Mesothelial cell of epicardium (in vitro differentiated cells): ENCODE data around the gene RALGAPA2. TPM values are rescaled to one million over a fixed set of nuclear protein-coding genes. Genes with fewer than 3 reads are reported as not detected.

Source experiments
- DNase-seq, 2 experiments: peaks; one replicate each; pipeline ENCODE4 v3.0.0; 2021; ENCODE audit warnings: low spot score in 2 of 2; ENCODE audit not compliant: unreplicated experiment in 2 of 2
- H3K27ac Mint-ChIP-seq: 2 replicates; pipeline ENCODE4 v1.8.0; 2021; ENCODE audit warnings: mixed read lengths
- H3K27me3 Mint-ChIP-seq: 2 replicates; pipeline ENCODE4 v1.8.0; 2021; ENCODE audit warnings: low read depth, mixed read lengths
- H3K36me3 Mint-ChIP-seq: 2 replicates; pipeline ENCODE4 v1.8.0; 2021; ENCODE audit warnings: mixed read lengths
- H3K4me1 Mint-ChIP-seq: 2 replicates; pipeline ENCODE4 v1.8.0; 2021; ENCODE audit warnings: mixed read lengths
- H3K4me3 Mint-ChIP-seq: 2 replicates; pipeline ENCODE4 v1.8.0; 2021; ENCODE audit warnings: mild to moderate bottlenecking, moderate library complexity, mixed read lengths
- H3K9me3 Mint-ChIP-seq: 2 replicates; pipeline ENCODE4 v1.8.0; 2021; ENCODE audit warnings: mixed read lengths
- total RNA-seq: library from RNA; stranded (reverse); gene quantifications from 3 replicates; pipeline ENCODE4 v1.2.1, GENCODE V29; 2021
- TF ChIP-seq, protein P1 (sequence below): fragments of 200-600 bp; sonication (generic); IDR thresholded peaks from one replicate; pipeline ENCODE4 v1.5.0; 2021; ENCODE audit warnings: antibody characterized with exemption; ENCODE audit not compliant: unreplicated experiment

The RALGAPA2 gene
- total RNA-seq, 1 donor from 2014 or later, result 27.5 TPM

- TF ChIP-seq, protein P1, sequence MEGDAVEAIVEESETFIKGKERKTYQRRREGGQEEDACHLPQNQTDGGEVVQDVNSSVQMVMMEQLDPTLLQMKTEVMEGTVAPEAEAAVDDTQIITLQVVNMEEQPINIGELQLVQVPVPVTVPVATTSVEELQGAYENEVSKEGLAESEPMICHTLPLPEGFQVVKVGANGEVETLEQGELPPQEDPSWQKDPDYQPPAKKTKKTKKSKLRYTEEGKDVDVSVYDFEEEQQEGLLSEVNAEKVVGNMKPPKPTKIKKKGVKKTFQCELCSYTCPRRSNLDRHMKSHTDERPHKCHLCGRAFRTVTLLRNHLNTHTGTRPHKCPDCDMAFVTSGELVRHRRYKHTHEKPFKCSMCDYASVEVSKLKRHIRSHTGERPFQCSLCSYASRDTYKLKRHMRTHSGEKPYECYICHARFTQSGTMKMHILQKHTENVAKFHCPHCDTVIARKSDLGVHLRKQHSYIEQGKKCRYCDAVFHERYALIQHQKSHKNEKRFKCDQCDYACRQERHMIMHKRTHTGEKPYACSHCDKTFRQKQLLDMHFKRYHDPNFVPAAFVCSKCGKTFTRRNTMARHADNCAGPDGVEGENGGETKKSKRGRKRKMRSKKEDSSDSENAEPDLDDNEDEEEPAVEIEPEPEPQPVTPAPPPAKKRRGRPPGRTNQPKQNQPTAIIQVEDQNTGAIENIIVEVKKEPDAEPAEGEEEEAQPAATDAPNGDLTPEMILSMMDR, result no peak
- Mint-ChIP-seq H3K4me1 (no peaks in the 10 kb centered on the region), H3K4me3 (no peak overlapping the region)
These were observed 138.6 kb downstream of the RALGAPA2 start for GRCh38 chr20:20573797-20574196.

DNA sequence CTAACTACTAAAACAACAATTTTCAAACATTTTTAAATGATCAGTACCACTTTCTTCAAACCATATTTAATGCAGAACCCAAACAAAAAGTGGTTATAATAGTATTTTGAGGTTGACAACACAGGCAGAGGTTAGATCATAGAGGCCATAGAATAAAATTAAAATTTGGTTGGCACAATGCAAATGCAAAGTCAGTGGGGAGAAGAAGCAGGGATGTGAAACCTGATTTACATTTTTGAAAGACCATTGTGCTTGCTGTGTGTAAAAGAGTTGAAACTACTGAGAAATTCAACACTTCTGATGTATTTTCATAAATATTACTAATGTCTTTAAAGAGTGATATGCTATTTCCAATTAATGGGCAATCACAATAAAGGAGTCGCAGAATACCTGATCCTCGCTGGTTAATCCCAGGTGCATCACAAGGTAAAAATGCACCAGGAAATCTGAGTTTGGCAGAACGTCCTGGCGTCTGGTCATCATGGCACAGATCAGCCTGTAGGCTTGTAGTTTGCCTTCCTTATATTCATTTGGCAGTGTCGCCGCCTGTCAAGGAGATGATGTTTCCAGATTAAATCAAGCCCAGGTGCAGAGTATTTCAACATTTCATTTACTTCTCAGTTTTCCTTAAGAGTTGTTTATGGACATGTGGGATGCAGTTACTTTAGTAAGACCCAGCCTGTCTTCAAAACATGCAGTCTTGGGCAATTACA, 141.2 kb downstream of the RALGAPA2 start:
- DNase-seq, result no peak
- TF ChIP-seq, protein P1, result no peak
- Mint-ChIP-seq H3K27ac (no peak overlapping the region), H3K4me3 (no peak overlapping the region), H3K36me3 (peaks cover 8% of the 10 kb centered on the region), H3K27me3 (no peaks in the 10 kb centered on the region), H3K9me3 (no peaks in the 10 kb centered on the region), H3K4me1 (no peaks in the 10 kb centered on the region)

More at GRCh38 chr20:20573797-20574196, 138.6 kb downstream of the RALGAPA2 start:
- DNase-seq, result no peak
- no peak overlapping the region for H3K27ac Mint-ChIP-seq
- H3K36me3 Mint-ChIP-seq, result peaks cover 8% of the 10 kb centered on the region
- no peaks in the 10 kb centered on the region for H3K9me3 Mint-ChIP-seq
- H3K27me3 Mint-ChIP-seq, result no peaks in the 10 kb centered on the region

DNA sequence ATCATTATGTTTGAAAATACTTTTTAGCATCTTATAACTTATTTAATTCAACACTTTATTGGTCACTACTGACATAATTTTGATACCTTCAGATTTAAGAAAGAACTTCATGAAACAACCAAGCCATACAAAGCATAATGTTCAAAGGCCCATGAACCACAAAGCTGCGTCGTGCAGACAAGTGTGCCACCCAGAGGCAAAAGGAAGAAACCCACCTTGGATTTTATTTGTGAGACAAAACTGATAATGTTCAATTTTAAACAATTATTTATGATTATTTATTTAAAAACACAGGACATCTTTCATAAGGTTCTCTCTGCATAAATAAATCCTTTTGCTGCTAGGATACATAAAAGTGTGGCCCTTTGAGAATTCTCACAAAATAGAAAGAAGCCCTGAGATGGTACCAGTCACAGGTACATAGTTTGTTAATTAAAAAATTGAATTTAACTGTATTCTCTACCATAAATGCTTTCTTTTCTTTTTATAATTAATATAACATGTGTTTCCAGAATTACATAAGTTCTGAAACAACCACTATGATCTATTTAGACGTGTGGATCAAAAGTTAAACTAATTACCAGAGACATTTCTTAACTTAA, 143.7 kb downstream of the RALGAPA2 start:
- no peaks in the 10 kb centered on the region for H3K27me3 Mint-ChIP-seq
- TF ChIP-seq, protein P1, result peak; percentile 69
- H3K27ac Mint-ChIP-seq, result no peak overlapping the region
- H3K4me3 Mint-ChIP-seq, result no peak overlapping the region
- peaks cover 4% of the 10 kb centered on the region for H3K36me3 Mint-ChIP-seq
- no peaks in the 10 kb centered on the region for H3K4me1 Mint-ChIP-seq
- H3K9me3 Mint-ChIP-seq, result no peaks in the 10 kb centered on the region
- DNase-seq, result no peak

DNA sequence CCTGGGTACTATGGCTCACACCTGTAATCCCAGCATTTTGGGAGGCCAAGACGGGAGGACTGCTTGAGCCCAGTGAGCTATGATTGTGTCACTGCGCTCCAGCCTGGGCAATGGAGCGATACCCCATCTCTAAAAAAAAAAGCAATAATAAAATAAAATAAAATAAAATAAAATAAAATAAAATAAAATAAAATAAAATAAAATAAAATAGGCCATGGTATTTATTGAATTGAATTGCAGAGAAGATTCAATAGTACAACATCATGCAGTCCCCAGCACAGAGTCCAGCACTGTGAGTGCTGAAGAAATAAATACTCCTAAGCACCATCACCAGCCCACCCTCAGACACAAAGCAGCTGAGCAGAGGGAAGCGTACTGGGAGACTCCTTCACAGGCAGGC, 144.7 kb downstream of the RALGAPA2 start:
- no peak for DNase-seq
- H3K27me3 Mint-ChIP-seq, result no peaks in the 10 kb centered on the region
- H3K27ac Mint-ChIP-seq, result no peak overlapping the region
- TF ChIP-seq, protein P1, result no peak
- H3K9me3 Mint-ChIP-seq, result no peaks in the 10 kb centered on the region
- H3K4me3 Mint-ChIP-seq, result no peak overlapping the region
- H3K36me3 Mint-ChIP-seq, result peaks cover 4% of the 10 kb centered on the region
- H3K4me1 Mint-ChIP-seq, result no peaks in the 10 kb centered on the region

- H3K4me1 Mint-ChIP-seq, result no peaks in the 10 kb centered on the region
- peaks cover 2% of the 10 kb centered on the region for H3K36me3 Mint-ChIP-seq
- TF ChIP-seq, protein P1, result no peak
- H3K27me3 Mint-ChIP-seq, result no peaks in the 10 kb centered on the region
- no peak overlapping the region for H3K4me3 Mint-ChIP-seq
- no peak for DNase-seq
- no peaks in the 10 kb centered on the region for H3K9me3 Mint-ChIP-seq
- H3K27ac Mint-ChIP-seq, result no peak overlapping the region
These were observed 145.9 kb downstream of the RALGAPA2 start for GRCh38 chr20:20566516-20566915.
